Stimulated activated CD4-positive, alpha-beta T cell treated with anti-CD3 and anti-CD28 coated beads, Interleukin-2, amount 100 ng/mL, for 4 hours (primary cell): ENCODE results near the gene CFAP46.
"Not testable (repeated sequence)": the region's sequence is repeated elsewhere in the genome, so short reads cannot be mapped to it uniquely, and the experiment has no call there.

Experiments used
- DNase-seq: peaks from one replicate; pipeline ENCODE4 v3.0.0-alpha.2; 2020; ENCODE audit warnings: low read depth

CFAP46 gene

DNA sequence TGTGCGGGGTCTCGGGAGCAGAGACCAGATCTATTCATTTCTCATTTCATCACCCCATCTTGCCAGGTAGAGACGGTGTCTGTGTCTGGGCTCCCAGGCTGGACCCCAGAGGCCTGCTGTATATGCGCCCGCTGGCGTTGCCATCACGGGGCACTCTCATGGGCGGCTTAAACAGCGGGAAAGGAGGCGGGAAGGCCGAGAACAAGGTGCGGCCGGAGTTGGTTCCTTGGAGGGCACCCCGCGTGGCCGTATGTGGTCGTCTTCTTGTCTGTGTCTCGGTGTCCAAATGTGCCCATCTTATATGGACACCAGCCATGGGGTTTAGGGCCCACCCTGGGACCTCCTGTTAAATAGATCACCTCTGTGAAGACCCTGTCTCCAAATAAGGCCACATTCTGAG lies 2.1 kb upstream of the CFAP46 start:
- no peak for DNase-seq

GRCh38 chr10:132943791-132944404 lies 1.5 kb upstream of the CFAP46 start:
- no peak for DNase-seq

GRCh38 chr10:132943058-132943790 lies 854 bp upstream of the CFAP46 start:
- DNase-seq, result no peak

GRCh38 chr10:132941640-132942051 lies 724 bp downstream of the CFAP46 start:
- no peak for DNase-seq

DNA sequence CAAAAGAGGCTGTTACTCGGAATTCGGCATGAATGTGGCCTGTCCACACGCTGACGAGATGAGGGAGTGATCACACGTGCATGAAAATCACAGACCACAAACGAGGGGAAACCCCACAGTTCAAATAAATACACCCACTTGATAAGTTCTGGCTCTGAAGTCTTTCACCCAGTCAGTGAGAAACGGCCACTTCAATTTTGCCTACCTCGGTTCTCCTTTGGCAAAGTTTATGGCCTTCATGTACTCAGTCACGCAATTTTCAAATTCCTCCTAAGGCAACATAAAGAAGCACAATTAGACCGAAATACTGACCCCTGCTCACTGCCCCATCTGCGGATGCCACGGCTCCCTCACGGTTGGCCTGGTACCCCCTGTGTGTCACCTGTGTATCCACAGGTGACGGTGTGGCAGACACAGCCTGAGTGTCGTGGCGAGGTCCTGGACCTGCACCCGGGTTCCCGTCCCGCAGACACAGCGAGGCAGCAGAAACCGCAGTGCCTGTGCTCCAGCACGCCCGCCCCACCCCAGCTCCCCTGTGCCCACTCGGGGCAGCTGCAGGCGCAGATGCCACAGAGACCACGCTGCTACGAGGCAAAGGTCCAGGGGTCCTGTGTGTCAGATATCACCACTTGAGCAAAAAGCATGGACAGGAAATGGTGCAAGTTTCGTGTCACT lies 1.4 kb downstream of the CFAP46 start:
- no peak for DNase-seq

DNA sequence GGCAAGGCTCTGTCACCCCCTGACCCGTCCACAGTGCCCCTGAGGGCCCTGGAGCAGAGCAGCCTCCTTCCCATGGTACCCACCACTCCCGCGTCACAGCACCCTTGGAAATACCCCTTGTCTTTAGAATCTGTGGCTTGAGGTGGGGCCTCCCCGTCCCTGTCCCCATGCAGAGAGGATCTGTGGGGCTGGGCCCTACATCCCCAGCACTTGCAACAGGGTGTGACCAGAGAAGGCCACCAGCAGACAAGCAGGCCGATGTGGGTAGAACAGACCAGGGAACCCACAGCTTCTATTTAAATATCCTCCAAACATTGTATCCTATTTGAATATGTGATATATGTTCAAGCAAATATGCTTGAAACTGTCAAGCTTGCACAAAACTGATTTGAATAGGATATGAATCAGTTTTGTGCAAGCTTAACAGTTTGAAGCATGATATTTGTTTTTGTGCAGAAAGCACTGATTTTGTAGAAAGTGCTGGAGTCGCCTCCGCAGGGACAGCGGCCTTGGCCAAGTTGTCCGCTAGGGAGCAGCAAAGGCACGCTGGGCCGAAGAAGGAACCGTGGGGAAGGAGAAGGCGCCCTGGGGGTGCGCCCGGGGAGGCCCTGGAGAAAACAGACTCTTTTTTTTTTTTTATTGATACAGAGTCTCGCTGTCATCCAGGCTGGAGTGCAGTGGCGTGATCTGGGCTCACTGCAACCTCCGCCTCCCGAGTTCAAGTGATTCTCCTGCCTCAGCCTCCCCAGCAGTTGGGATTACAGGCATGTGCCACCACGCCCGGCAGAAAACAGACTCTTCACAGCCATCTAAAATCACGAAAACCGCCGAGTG lies 2.2 kb downstream of the CFAP46 start:
- DNase-seq, result no peak

- no peak for DNase-seq
Observed at GRCh38 chr10:132939378-132939955, 2.9 kb downstream of the CFAP46 start.

DNA sequence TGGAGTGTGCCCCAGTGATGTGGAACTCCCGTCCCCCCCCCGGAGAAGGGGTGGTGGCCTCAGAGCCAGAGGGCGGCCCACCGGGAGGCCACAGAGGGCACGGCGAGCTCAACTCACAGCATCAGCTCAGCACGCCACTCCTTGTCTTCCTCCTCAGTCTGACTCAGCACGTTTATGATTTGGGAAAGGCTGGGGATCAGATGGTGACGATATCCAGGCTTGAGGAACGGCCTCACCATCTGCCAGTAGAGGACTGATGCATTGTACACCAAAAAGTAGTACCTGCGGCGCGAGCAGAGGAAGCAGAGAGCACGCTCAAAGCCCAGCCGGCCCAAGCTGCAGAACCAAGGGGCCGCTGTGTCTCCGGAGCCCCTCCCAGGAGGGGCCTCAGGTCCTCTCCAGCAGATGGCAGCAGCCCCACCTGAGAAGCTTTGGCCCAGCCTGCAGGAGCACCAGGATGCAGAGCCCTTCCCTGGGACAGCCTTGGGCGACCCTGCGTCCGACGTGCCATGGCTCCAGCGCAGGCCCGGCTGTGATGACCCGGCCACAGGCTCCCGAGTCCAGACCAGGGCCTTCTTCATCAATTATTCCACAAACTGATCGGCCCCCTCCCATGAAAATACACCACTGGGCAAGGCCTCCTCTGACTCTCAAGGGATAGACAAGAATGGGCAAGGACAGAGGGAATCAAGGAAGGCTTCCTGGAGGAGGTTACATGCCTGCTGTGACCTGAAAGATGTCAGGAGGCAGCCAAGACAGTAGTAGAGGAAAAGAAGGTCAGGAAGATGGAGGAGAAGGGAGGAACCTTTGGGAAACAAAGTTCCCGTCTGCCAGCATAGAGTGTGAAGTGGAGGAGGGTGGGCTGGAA lies 3.7 kb downstream of the CFAP46 start:
- DNase-seq, result no peak

- no peak for DNase-seq
Observed at GRCh38 chr10:132937861-132938260, 4.5 kb downstream of the CFAP46 start.

DNA sequence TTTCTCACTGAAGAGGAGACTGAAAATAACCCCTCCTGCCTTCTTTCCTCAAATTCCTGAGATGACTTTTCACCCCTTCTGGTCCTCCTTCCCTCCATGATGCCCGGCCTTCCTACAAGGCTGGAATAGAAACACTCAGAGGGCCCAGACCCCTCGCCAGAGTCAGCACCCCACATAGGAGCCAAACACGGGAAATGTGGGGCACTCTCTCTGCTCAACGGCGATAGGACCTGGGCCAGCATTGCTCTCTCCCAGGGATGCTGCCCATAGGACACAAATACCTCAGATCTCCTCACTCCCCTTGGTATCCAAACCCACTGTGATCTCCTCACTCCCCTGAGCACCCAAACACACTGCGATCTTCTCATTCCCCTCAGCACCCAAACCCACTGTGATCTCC lies 7.4 kb downstream of the CFAP46 start:
- DNase-seq, result no peak

GRCh38 chr10:132933308-132934042 lies 8.9 kb downstream of the CFAP46 start:
- DNase-seq, result no peak

- no peak for DNase-seq
Observed at GRCh38 chr10:132932461-132933307, 9.7 kb downstream of the CFAP46 start.

DNA sequence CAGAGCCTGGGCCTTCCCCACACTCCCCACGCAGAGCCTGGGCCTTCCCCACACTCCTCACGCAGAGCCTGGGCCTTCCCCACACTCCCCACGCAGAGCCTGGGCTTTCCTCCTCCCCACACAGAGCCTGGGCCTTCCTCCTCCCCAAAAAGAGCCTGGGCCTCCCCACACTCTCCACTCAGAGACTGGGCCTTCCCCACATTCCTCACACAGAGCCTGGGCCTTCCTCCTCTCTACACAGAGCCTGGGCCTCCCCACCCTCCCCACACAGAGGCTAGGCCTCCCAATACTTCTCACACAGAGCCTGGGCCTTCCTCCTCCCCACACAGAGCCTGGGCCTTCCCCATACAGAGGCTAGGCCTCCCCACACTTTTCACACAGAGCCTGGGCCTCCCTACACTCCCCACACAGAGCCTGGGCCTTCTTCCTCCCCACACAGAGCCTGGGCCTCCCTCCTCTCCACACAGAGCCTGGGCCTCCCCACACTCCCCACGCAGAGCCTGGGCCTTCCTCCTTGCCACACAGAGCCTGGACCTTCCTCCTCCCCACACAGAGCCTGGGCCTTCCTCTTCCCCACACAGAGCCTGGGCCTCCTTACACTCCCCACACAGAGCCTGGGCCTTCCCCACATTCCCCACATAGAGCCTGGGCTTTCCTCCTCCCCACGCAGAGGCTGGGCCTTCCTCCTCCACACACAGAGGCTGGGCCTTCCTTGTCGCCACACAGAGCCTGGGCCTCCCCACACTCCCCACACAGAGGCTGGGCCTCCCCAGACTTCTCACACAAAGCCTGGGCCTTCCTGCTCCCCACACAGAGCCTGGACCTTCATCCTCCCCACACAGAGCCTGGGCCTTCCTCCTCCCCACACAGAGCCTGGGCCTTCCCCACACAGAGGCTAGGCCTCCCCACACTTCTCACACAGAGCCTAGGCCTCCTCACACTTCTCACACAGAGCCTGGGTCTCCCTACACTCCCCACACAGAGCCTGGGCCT lies 10.8 kb downstream of the CFAP46 start:
- not testable (repeated sequence) for DNase-seq

DNA sequence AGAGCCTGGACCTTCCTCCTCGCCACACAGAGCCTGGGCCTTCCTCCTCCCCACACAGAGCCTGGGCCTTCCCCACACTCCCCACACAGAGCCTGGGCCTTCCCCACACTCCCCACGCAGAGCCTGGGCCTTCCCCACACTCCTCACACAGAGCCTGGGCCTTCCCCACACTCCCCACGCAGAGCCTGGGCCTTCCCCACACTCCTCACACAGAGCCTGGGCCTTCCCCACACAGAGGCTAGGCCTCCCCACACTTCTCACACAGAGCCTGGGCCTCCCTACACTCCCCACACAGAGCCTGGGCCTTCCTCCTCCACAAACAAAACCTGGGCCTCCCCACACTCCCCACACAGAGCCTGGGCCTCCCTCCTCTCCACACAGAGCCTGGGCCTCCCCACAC lies 11.7 kb downstream of the CFAP46 start:
- DNase-seq, result not testable (repeated sequence)

DNA sequence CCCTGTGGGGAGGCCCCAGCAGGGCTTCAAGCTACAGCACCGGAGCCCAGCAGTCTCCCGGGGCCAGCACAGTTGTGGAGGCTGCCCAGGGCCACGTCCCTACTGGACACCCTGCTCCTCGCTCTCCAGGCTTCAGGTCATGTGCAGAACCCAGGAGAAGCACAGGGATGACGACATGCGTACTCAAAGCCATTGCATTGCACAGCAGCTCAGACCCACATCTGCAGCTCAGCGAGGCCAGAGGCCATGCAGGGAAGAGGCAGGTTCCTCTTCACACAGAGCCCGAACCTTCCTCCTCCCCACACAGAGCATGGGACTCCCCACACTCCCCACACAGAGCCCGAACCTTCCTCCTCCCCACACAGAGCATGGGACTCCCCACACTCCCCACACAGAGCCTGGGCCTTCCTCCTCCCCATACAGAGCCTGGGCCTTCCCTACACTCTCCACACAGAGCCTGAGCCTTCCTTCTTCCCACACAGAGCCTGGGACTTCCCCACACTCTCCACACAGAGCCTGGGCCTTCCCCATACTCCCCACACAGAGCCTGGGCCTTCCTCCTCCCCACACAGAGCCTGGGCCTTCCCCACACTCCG lies 12.3 kb downstream of the CFAP46 start:
- DNase-seq, result no peak

GRCh38 chr10:132929480-132929879 lies 12.9 kb downstream of the CFAP46 start:
- no peak for DNase-seq

DNA sequence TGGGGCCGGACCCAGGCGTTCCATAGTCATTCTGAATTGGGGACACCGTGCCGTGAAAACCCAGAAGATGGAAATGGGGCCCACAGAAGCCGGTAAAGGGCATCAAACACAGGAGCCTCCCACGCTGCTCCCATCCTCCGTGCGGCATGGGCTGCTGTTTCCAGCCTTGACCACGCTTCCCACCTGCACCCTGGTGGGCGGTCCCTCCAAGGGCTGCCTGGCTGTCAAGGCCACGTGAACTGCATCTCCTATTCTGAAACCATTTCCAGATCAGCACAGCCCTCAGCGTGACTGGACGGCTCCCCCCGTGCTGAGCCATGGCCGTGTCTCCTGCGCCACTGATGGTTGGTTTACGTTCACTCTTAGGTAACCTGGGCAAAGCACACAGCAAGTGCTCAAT lies 14.1 kb downstream of the CFAP46 start:
- DNase-seq, result no peak

GRCh38 chr10:132927824-132928223 lies 14.5 kb downstream of the CFAP46 start:
- no peak for DNase-seq
